PC-9 (cell line): ENCODE data around the gene MORF4L2. TPM values are rescaled to one million over a fixed set of nuclear protein-coding genes. Genes with fewer than 3 reads are reported as not detected.

ENCODE experiments used
- BruUV-seq: library from RNA; stranded (reverse); fragments of 400-500 nt; replicated peaks from 2 replicates; lab custom pipeline; 2021; lab: Mats Ljungman, UMichigan
- CTCF ChIA-PET: fragments of 300-600 bp; sonication (Branson Sonifier 250); formaldehyde crosslinking; loops from one replicate; lab custom pipeline; 2022; ENCODE audit warnings: antibody characterized with exemption; lab: Charles Lee
- POLR2A ChIA-PET: fragments of 300-600 bp; sonication (Branson Sonifier 250); formaldehyde crosslinking; loops from one replicate; lab custom pipeline; 2022; ENCODE audit warnings: antibody characterized with exemption; ENCODE audit not compliant: unreplicated experiment; lab: Charles Lee
- DNase-seq, 2 experiments: peaks; one replicate each; pipeline versions ENCODE4 v3.0.0 to v3.0.0-alpha.2; 2015 to 2022; ENCODE audit warnings: mixed read lengths in 1 of 2
- H2AFZ ChIP-seq: fragments of 200-600 bp; sonication (generic); 2 replicates; pipeline ENCODE4 v1.8.1; 2017; ENCODE audit warnings: antibody characterized with exemption
- H3F3A ChIP-seq: fragments of 200-600 bp; sonication (generic); 2 replicates; pipeline ENCODE4 v1.8.1; 2017; ENCODE audit warnings: antibody characterized with exemption, mild to moderate bottlenecking, low read depth; ENCODE audit not compliant: insufficient read depth
- H3K27ac ChIP-seq: fragments of 200-600 bp; sonication (generic); 2 replicates; pipeline ENCODE4 v1.6.1; 2016; ENCODE audit warnings: mixed run types
- H3K27me3 ChIP-seq: fragments of 200-600 bp; sonication (generic); 2 replicates; pipeline ENCODE4 v1.6.1; 2016; ENCODE audit warnings: low read depth, mixed run types; ENCODE audit not compliant: insufficient read depth
- H3K36me3 ChIP-seq: fragments of 200-600 bp; sonication (generic); 2 replicates; pipeline ENCODE4 v1.6.1; 2016; ENCODE audit warnings: low read depth, mixed run types
- H3K4me1 ChIP-seq: fragments of 200-600 bp; sonication (generic); replicated peaks from 2 replicates; pipeline ENCODE4 v1.6.1; 2016; ENCODE audit warnings: mixed run types; ENCODE audit not compliant: insufficient read depth
- H3K4me2 ChIP-seq: fragments of 200-600 bp; sonication (generic); 2 replicates; pipeline ENCODE4 v1.6.1; 2017; ENCODE audit warnings: mixed run types
- H3K4me3 ChIP-seq: fragments of 200-600 bp; sonication (generic); 2 replicates; pipeline ENCODE4 v1.6.1; 2016; ENCODE audit warnings: mixed run types
- H3K79me2 ChIP-seq: fragments of 200-600 bp; sonication (generic); 2 replicates; pipeline ENCODE4 v1.6.1; 2017; ENCODE audit warnings: low read depth, mixed run types
- H3K9me2 ChIP-seq: fragments of 200-600 bp; sonication (generic); 2 replicates; pipeline ENCODE4 v1.8.1; 2017; ENCODE audit warnings: mild to moderate bottlenecking; ENCODE audit not compliant: insufficient read depth
- H3K9me3 ChIP-seq: fragments of 200-600 bp; sonication (generic); 2 replicates; pipeline ENCODE4 v1.8.1; 2016; ENCODE audit warnings: low read depth; ENCODE audit not compliant: insufficient read depth
- H4K20me1 ChIP-seq: fragments of 200-600 bp; sonication (generic); 2 replicates; pipeline ENCODE4 v1.8.1; 2017; ENCODE audit not compliant: insufficient read depth
- EZH2 ChIP-seq: fragments of 200-600 bp; sonication (generic); IDR thresholded peaks from 2 replicates; pipeline ENCODE4 v1.8.0; 2017; ENCODE audit warnings: antibody characterized with exemption, low read depth
- intact Hi-C: fragments of 100-400 bp; cut with micrococcal nuclease; formaldehyde crosslinking; loops from one replicate; pipeline ENCODE4 v1.10.0; 2022; ENCODE audit not compliant: unreplicated experiment
- total RNA-seq: library from RNA; stranded (reverse); gene quantifications from 2 replicates; pipeline ENCODE4 v1.2.3, GENCODE V29; 2021
- TF ChIP-seq, protein P1 (sequence below): fragments of 200-600 bp; sonication (generic); conservative IDR thresholded peaks from 2 replicates; pipeline ENCODE4 v1.6.1; 2017; ENCODE audit warnings: mixed run types, antibody characterized with exemption, mild to moderate bottlenecking, moderate library complexity

MORF4L2 gene
- total RNA-seq, 1 experiment from 2014 or later, result 385 TPM

DNA sequence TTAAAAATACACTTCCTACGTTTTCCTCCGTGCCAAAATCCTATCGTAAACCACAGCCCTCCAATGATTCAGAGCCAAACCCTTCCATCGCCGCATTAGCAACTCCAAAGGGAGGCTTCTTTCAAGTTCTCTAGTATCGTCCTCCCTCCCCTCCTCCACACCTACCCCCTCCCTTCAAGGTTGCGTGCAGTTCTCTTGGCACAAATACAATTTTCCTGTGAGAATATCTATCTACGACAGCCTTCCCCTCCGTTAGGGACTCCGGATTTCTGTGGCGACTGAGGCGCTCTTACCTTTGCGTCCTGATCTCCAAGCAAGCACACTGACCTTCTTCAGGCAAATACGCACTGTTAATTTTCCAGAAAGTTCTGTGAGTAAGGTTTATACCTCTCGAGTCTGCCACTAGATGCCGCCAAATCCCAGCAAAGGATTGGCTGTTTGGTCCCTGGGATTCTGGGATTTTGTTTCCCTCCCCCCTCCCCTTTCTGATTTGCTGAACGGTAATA lies 1.2 kb upstream of the MORF4L2 start:
- Histone ChIP-seq H3K4me1 (peaks cover 21% of the 10 kb centered on the region), H3K27ac (peak overlapping the region; percentile 96), H4K20me1 (peaks cover 16% of the 10 kb centered on the region; the same call in 1 of the 2 replicates), H3F3A (peaks cover 44% of the 10 kb centered on the region), H3K9me3 (no peaks in the 10 kb centered on the region), H2AFZ (peak overlapping the region; percentile 85), H3K9me2 (no peaks in the 10 kb centered on the region), H3K4me3 (peak overlapping the region; percentile 70), H3K79me2 (peaks cover 43% of the 10 kb centered on the region), H3K4me2 (peak overlapping the region; percentile 77), H3K27me3 (no peaks in the 10 kb centered on the region), H3K36me3 (peaks cover 23% of the 10 kb centered on the region)
- TF ChIP-seq EZH2, result no peak
- TF ChIP-seq, protein P1, sequence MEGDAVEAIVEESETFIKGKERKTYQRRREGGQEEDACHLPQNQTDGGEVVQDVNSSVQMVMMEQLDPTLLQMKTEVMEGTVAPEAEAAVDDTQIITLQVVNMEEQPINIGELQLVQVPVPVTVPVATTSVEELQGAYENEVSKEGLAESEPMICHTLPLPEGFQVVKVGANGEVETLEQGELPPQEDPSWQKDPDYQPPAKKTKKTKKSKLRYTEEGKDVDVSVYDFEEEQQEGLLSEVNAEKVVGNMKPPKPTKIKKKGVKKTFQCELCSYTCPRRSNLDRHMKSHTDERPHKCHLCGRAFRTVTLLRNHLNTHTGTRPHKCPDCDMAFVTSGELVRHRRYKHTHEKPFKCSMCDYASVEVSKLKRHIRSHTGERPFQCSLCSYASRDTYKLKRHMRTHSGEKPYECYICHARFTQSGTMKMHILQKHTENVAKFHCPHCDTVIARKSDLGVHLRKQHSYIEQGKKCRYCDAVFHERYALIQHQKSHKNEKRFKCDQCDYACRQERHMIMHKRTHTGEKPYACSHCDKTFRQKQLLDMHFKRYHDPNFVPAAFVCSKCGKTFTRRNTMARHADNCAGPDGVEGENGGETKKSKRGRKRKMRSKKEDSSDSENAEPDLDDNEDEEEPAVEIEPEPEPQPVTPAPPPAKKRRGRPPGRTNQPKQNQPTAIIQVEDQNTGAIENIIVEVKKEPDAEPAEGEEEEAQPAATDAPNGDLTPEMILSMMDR, result peak; percentile 73
- ChIA-PET CTCF (interaction anchor here (0.7 to 1.0 kb wide), 3 partner anchors 20 to 58 kb away, joined by 4 to 11 read pairs (median 4); no protein-coding TSS in a partner anchor), POLR2A (interaction anchor here (0.6 to 1.3 kb wide), 3 partner anchors 58 to 174 kb away, joined by 3 to 15 read pairs (median 3); no protein-coding TSS in a partner anchor)
- peak; percentile 47 to 56 for DNase-seq
- no TSS peak for BruUV-seq
- intact Hi-C loops, result loop anchor here (1.0 to 5.0 kb wide), 7 partner anchors 31 to 155 kb away; partner anchors contain the start of gene TCEAL4

DNA sequence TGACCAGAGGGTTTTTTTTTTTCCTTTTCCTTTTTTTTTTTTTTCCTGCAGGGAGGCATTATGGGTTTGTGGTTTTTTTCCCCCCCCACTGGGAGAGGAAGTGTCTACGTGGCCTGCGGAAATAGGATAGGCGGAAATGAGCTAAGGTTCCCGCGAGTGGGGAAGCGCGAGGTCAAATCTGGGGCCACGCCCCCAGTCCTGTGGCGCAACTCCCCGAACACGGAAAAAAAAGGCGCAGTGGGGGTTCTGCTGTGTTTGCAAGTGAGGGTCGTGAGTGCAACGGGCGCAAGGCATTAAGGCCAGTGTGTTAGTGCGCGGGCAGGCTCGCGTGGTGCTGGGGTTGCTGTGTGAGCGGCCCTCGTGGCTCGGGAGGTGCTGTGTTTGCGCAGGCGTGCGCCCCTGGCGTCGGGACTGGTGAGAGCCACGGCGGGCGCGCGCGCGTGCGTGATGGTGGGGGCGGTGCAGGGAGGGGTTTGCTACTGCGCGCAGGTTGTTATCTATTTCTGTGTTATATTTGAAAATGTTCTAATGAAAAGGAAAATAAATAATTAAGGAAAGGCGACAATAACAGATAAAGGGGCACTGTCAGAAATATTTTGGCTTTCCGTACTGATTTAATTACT lies 685 bp upstream of the MORF4L2 start:
- no peaks in the 10 kb centered on the region for H3K9me2 ChIP-seq
- intact Hi-C loops, result loop anchor here (2.0 to 5.0 kb wide), 5 partner anchors 30 to 154 kb away; partner anchors contain the start of gene TCEAL4
- peak overlapping the region; percentile 70 for H3K4me3 ChIP-seq
- H3K4me1 ChIP-seq, result peaks cover 21% of the 10 kb centered on the region
- H3K9me3 ChIP-seq, result no peaks in the 10 kb centered on the region
- peaks cover 26% of the 10 kb centered on the region for H3K36me3 ChIP-seq
- H3K4me2 ChIP-seq, result peak overlapping the region; percentile 77
- peak in 1 of 2 experiments; percentile 83 for DNase-seq
- TF ChIP-seq, protein P1, result peak; percentile 52
- no peak for TF ChIP-seq EZH2
- H3K27me3 ChIP-seq, result no peaks in the 10 kb centered on the region
- peaks cover 16% of the 10 kb centered on the region; the same call in 1 of the 2 replicates for H4K20me1 ChIP-seq
- BruUV-seq, result TSS peak; percentile 54
- H3K79me2 ChIP-seq, result peaks cover 45% of the 10 kb centered on the region
- ChIA-PET POLR2A (interaction anchor here (0.6 to 1.3 kb wide), 6 partner anchors 22 to 331 kb away, joined by 3 to 15 read pairs (median 4); no protein-coding TSS in a partner anchor), CTCF (interaction anchor here (0.7 to 1.0 kb wide), 2 partner anchors 20 to 58 kb away, joined by 4 to 11 read pairs; no protein-coding TSS in a partner anchor)
- peaks cover 46% of the 10 kb centered on the region for H3F3A ChIP-seq
- H2AFZ ChIP-seq, result peak overlapping the region; percentile 85
- H3K27ac ChIP-seq, result peak overlapping the region; percentile 96

DNA sequence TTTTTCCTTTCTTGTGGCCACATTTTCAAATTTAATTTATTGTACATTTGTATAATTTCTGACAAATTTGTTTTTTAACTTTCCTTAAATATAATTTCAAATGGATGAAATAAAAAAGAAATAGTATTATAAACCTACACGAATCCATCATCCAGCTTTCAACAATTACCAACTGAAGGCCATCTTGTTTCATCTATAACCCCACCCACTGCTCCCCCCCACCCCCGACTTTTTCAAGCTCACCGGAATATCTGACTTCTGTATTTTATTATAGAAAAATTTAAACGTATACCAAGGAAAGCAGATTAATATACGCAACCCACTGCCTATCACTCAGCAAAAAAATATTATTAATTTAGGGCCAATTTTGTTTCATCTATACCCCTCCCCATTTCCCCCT lies 1.1 kb downstream of the MORF4L2 start:
- intact Hi-C loops, result loop anchor here (5.0 kb wide), 1 partner anchor 133 kb away; no protein-coding TSS in a partner anchor
- Histone ChIP-seq H3K27me3 (no peaks in the 10 kb centered on the region), H3K4me2 (peak overlapping the region; percentile 90), H4K20me1 (peaks cover 16% of the 10 kb centered on the region), H3K27ac (peak overlapping the region; percentile 96), H3K4me1 (peaks cover 21% of the 10 kb centered on the region), H3K79me2 (peaks cover 50% of the 10 kb centered on the region), H3K9me2 (no peaks in the 10 kb centered on the region), H3K4me3 (peak overlapping the region; percentile 98), H2AFZ (no peak overlapping the region), H3K9me3 (no peaks in the 10 kb centered on the region), H3F3A (peaks cover 49% of the 10 kb centered on the region), H3K36me3 (peaks cover 31% of the 10 kb centered on the region)
- BruUV-seq, result no TSS peak
- CTCF ChIA-PET, result interaction anchor here (2.3 kb wide), 1 partner anchor 55 kb away, joined by 9 read pairs; no protein-coding TSS in a partner anchor
- no peak for TF ChIP-seq EZH2
- TF ChIP-seq, protein P1, result no peak
- DNase-seq, result no peak
- POLR2A ChIA-PET, result interaction anchor here (0.5 to 1.2 kb wide), 5 partner anchors 15 to 566 kb away, joined by 3 to 31 read pairs (median 8); no protein-coding TSS in a partner anchor
